Measurements from ENCODE around the gene TMEM115.
"Not testable (repeated sequence)": the region's sequence is repeated elsewhere in the genome, so short reads cannot be mapped to it uniquely, and the experiment has no call there.

TMEM115 gene

DNA sequence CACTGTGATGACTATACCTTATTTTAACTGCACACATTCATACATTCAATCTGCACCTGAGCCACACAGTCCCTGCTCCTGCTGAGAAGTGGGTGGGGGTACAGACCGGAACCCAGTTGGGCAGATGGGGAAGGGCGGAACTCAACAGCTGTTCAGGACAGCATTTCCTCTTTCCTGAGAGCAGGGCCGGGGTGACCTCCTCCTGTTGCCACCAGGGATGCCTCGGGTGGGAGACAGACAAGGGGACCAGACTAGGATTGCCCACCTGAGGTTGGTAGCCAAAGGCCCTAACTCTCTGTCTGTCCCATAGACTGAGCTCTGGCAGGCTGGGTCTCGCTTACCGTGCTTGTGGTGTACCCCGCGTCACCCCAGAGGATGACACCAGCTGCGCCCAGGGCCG is 40.7 kb downstream of the TMEM115 start:
- no peak for DNase-seq (ENCODE audit: low read depth in 2 of 2)

DNA sequence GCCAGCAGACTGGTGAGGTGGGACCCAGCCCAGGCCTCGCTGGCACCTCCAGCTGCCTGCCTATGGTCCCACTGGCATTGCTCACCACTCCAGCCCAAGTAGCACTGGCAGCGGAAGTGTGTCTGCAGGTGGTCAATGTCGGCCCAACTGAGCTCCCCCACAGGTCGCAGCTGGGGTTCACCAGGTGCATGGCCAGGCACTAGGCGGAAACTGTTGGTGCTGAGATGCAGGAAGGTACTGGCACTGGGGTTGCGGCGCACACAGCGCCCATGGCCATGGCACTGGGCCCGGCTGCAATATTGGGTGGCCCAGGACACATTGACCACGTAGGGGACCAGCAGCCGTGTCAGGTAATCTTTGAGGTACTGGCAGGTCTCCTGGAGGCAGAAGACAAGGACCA is 41.2 kb downstream of the TMEM115 start:
- no peak for DNase-seq (ENCODE audit: low read depth in 2 of 2)

DNA sequence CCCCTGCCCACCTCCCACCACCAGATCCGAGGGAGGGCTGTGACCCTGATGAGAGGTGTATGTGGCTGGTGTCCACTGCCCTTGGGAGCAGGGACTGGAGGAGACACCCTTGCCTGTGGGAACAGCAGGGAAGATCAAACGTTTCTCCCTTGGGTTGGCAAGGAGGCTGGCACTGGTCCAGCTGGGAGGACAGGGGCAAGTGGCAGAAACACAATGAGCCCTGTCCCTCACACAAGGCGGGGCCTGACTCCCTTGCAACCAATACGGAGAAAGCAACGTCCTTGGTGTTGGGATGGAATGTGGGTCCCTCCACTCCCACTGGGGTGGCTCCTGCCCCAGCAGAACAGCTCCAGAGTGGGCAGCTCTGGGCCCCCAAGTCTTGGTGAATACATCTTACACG is 42.0 kb downstream of the TMEM115 start:
- DNase-seq (ENCODE audit: low read depth in 2 of 2), result no peak

DNA sequence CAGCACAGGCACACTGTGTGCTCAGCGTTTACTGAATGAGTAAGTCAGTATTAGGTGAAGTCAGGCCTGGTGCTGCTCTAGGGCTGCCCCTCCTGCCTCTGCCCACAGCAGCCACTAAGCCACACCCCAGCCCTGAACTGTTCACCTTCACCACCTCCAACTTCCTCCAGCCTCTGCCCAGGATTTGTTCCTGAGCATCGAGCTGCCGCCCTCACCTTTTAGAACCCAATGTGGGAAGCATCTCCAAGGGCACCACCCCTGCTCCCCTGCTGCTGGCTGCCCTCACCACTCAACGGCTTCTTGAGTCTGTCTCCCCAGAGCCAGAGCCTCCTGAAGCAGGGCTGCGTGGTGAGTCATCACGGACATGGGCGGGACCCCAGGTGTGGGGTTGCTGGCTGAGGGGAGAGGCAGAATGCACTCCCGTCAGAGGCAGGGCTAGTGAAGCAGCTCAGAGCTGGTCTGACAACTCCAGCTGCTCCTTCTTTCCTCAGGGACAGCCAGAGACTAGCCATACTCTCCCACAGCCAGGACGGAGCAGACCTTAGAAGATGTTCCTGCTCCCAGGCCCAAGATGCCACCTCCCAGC is 42.6 kb downstream of the TMEM115 start:
- no peak for DNase-seq (ENCODE audit: low read depth in 2 of 2)

DNA sequence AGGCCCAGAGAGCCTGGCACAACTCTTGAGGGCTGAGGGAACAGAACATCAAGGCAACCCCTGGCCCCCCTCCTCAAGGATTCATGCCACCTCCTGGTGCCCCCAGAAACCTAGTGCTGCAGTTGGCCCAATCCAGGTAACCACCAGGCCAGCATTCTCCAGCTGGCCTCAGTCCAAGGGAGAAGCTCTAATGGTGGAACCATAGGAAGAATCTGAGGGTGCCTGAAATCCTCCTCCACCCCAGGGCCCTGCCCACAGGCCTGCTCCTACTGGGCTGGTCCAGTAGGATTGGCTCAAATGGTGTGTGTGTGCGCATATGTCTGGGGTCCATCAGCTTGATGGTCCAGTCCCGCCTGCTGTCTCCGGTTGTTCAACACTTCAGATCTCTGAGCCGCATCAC is 44.5 kb downstream of the TMEM115 start:
- no peak for DNase-seq (ENCODE audit: low read depth in 2 of 2)

DNA sequence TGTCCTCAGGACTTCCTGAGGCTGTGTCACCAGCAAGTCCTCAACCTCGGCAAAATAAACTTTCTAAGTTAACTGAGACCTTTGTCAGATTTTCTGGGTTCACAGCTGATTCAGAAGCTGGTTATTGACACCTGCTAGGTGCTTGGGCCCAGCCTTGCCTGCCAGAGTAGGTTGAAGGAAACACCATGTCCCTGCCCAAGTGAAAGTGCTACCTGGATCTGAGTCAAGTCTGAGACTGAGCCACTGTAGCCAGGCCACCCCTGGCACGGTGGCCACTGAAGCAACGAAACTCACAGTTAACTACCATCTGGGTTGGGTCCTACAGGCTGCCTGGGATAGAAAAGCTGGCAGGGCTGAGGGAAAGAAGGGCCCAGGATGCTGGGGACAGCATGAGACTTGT is 45.0 kb downstream of the TMEM115 start:
- DNase-seq (ENCODE audit: low read depth in 2 of 2), result no peak

DNA sequence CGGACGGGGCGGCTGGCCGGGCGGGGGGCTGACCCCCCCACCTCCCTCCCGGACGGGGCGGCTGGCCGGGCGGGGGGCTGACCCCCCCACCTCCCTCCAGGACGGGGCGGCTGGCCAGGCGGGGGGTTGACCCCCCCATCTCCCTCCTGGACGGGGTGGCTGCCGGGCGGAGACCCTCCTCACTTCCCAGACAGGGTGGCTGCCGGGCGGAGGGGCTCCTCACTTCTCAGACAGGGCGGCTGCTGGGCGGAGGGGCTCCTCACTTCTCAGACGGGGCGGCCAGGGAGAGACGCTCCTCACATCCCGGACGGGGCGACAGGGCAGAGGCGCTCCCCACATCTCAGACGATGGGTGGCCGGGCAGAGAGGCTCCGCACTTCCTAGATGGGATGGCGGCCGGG is 47.3 kb downstream of the TMEM115 start:
- not testable (repeated sequence) for DNase-seq (ENCODE audit: low read depth in 2 of 2)

Measured in stimulated activated CD4-positive, alpha-beta T cell treated with anti-CD3 and anti-CD28 coated beads, Interleukin-15, amount 100 ng/mL, for 48 hours (primary cell).